Measurements from ENCODE around the gene HMG20B.
"Not testable (repeated sequence)": the region's sequence is repeated elsewhere in the genome, so short reads cannot be mapped to it uniquely, and the experiment has no call there.

HMG20B gene

GRCh38 chr19:3572855-3573161, at the start of gene HMG20B:
TSS of gene HMG20B (plus strand) at chr19:3572944. CDS start at chr19:3573310, 366 bp downstream.
- DNase-seq = no peak

DNA sequence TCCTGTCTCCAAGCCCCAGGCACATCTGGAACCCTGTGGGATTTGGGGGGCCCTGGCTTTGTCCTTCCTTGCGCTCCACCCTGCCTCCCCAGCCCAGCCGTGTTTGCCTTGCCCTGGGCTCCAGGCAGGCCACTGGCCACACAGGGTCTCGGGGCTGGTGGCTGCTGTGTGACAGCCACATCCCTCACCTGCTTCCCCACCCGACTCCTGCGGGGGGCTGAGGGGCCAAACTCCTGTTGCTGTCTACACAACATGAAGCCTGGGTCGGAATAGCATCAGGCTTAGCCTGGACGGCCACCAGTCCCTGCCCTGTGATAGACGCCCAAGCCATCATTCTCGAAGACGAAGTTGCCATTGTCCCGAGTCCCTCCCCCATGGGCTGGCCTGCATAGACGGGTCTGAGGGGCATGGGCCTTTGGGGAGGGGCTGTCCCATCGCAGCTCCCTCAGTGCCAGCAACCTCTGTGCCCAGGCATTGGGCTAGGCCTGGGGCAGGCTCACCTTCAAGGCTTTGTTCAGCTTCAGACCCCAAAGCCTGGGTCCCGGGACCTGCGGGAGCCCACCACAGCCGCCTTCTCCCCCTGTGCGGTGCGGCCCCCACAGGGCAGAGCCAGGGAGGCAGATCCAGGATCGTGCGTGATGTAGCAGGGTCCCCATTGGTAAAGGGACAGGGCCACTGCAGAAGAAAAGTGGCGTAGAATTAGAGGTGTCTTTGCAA, 49.2 kb upstream of the HMG20B start:
- no peak for DNase-seq

DNA sequence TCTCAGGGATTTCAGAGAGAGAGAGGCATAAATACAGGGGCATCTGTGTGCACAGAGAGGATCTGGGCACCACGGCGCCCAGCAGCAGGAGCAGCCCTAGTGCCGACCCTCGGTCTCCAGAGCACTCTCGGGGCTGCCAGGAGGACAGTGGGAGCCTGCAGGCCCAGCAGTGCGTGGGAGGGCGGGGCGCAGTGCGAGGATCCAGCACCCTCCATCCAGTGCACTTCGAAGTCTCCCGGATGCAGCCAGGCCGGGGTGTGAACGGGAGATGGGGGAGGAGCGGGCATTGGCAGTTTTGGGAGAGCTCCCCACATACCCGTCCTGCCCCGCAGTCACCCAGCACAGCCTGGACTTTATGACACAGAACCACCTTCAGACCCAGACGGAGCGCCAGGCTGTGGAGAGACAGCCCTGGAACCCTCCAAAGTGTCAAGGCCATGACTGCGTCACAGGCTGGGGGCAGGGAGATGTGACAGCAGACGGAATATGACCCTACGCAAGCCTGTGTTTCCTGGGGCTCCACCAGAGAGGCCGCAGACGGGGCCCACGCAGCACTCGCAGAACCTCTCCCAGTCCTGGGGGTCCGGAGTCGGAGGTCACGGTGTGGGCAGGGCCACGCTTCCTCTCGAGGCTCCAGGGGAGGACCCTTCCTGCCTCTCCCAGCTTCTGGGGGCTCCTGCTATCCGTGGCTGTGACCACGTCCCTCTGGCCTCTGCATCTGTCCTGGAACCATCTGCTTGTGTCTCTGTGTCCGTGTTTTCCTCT, 48.5 kb upstream of the HMG20B start:
- DNase-seq = no peak

GRCh38 chr19:3524904-3525451, 47.8 kb upstream of the HMG20B start:
- DNase-seq = no peak

GRCh38 chr19:3526507-3527237, 46.1 kb upstream of the HMG20B start:
- DNase-seq = no peak

DNA sequence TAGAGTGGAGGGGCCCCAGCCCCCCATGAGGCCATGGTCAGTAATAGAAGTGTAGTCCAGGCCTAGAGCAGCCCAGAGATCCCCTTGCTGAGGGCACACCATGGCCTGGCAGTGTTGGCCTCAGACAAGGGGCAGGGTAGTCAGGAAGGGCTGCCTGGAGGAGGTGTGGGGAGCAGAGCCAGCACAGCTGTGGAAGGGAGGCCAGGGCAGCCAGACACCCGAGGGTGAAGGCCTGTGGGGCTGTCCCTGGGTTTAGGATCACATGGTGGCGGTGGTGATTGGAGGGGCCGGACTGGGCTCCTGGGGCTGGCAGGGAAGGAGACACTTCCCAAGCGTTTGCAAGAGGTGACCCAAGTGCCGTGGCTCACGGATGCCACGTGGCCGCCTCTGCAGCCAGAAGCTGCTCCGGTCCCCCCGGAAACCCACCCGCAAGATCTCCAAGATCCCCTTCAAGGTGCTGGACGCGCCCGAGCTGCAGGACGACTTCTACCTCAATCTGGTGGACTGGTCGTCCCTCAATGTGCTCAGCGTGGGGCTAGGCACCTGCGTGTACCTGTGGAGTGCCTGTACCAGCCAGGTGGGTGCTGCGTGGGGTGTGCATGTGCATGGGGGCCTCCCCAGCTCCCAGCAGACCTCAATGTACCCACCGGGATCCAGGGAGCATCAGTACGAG, 45.4 kb upstream of the HMG20B start:
- no peak for DNase-seq

DNA sequence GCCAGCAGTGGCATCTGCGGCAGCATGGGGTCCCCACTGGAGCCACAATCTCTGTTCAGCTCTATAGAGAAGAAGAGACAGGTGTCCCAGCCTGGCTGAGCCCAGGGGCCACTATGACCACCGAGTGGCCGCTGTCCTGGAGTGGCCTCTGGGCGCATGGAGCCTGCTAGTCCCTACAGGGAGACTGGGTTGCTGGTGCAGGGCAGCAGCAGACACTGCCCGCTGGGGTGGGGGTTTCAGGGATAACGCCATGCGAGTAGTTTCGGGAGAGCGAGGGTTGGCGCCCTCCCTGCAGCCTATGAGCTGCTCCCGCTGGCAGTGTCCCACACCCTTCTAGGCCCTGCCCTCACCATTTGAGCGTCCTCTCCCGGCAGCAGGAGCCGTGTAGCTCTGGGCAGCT, 44.7 kb upstream of the HMG20B start:
- DNase-seq = no peak

DNA sequence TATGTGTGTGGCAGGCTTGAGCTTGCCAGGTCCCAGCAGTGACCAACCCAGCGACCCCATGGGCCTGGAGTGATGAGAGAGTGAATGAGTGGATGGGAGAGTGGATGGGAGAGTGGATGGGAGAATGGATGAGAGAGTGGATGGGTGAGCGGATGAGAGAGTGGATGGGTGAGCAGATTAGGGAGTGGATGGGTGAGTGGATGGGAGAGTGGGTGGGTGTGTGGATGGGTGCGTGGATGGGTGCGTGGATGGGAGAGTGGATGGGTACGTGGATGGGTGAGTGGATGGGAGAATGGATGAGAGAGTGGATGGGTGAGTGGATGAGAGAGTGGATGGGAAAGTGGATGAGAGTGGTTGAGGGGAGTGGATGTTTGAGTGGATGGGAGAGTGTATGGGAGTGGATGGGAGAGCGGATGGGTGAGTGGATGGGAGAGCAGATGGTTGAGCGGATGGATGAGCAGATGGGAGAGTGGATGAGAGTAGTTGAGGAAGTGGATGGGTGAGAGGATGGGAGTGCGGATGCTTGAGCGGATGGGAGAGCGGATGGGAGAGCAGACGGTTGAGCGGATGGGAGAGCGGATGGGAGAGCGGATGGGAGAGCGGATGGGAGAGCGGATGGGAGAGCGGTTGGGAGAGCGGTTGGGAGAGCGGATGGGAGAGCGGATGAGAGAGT, 44.1 kb upstream of the HMG20B start:
- no peak for DNase-seq

- not testable (repeated sequence) for DNase-seq
Observed at GRCh38 chr19:3529299-3529698, 43.4 kb upstream of the HMG20B start.

DNA sequence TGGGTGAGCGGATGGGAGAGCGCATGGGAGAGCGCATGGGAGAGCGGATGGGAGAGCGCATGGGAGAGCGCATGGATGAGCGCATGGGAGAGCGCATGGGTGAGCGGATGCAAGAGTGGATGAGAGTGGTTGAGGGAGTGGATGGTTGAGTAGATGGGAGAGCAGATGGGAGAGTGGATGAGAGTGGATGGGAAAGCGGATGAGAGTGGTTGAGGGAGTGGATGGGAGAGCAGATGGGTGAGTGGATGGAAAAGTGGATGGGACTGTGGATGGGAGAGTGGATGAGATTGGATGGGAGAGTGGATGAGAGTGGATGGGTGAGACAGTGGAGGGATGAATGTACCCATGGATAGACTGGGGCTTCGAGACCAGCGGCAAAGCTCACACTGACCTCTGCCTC, 42.4 kb upstream of the HMG20B start:
- DNase-seq = no peak

- no peak for DNase-seq
Observed at GRCh38 chr19:3531716-3532115, 41.0 kb upstream of the HMG20B start.

GRCh38 chr19:3532154-3532786, 40.5 kb upstream of the HMG20B start:
- no peak for DNase-seq

DNA sequence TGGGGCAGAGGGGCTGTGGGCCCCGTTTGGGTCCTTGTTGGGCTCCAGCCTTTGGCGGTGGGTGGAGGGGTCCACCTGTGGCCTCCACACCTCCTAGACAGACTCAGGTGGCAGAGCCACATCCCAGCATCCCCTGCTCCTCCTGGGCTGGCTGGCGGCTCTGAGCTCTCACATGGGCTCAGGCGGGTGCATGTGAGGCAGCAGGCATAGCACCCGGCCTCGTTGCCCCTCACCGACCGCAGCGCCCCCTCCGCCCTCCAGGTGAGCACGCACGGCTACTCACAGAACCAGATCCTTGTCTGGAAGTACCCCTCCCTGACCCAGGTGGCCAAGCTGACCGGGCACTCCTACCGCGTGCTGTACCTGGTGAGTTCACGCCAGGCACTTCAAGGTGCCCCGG, 39.7 kb upstream of the HMG20B start:
- no peak for DNase-seq

DNA sequence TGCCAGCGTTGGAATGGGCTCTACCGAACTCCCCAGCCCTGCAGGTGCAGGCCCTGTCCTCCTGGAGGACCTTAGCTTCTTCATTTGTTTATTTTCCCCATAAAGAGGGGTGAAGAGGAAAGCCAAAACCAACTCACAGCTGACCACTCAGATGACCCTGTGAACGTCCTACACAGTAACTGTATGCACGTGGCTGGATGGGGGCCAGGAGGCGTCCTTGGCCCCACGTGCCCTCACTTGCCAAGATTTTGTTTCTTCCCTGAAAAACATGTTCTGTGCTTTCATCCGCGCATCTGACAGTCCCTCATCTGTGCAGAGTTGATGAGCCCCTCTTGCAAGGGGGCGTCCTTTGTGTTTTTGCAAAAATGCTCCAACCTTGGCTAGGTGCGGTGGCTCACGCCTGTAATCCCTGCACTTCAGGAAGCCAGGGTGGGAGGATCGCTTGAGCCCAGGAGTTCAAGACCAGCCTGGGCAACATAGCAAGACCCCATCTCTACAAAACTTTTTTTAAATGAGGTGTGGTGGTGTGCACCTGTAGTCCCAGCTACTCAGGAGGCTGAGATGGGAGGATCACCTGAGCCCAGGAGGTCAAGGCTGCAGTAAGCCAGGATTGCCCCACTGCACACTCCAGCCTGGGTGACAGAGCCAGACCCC, 39.1 kb upstream of the HMG20B start:
- no peak for DNase-seq

DNA sequence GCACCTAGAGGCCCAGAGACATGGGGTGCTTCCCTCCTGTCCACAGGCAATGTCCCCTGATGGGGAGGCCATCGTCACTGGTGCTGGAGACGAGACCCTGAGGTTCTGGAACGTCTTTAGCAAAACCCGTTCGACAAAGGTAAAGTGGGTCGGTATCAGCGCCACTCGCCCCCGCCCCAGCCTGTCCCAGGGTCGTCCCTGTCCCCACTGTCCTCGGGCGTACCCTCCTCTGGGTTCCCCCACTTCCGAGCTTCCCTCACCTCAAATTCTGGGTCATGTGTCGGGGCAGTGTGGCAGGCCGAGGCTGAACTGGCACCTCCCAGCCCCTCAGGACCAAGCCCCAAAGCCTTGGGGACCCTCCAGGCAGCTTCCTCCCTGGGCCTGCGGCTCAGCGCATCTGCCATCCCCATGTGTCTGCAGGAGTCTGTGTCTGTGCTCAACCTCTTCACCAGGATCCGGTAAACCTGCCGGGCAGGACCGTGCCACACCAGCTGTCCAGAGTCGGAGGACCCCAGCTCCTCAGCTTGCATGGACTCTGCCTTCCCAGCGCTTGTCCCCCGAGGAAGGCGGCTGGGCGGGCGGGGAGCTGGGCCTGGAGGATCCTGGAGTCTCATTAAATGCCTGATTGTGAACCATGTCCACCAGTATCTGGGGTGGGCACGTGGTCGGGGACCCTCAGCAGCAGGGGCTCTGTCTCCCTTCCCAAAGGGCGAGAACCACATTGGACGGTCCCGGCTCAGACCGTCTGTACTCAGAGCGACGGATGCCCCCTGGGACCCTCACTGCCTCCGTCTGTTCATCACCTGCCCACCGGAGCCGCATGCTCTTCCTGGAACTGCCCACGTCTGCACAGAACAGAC, 38.1 kb upstream of the HMG20B start:
- DNase-seq = no peak

DNA sequence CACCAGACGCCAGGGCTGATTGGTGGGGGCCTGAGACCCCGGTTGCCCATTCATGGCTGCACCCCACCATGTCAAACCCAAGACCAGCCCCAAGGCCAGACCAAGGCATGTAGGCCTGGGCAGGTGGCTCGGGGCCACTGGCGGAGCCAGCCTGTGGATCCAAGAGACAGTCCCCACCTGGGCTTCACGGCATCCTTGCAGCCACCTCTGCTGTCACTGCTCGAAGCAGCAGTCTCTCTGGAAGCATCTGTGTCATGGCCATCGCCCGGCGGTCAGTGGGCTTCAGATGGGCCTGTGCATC, 37.6 kb upstream of the HMG20B start:
- no peak for DNase-seq

DNA sequence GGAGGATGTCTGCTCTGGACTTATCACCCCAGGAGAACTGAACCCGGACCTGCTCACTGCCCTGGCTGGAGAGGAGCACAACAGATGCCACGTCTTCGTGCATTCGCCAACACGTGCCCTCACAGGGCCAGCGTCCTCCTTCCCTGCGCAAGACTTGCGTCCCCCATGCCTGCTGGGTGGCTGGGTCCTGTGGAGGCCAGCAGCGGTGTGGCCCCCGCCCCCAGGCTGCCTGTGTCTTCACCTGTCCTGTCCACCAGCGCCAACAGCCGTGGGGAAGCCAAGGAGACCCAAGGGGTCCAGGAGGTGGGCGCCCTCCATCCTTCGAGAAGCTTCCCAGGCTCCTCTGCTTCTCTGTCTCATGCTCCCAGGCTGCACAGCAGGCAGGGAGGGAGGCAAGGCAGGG, 37.2 kb upstream of the HMG20B start:
- no peak for DNase-seq

DNA sequence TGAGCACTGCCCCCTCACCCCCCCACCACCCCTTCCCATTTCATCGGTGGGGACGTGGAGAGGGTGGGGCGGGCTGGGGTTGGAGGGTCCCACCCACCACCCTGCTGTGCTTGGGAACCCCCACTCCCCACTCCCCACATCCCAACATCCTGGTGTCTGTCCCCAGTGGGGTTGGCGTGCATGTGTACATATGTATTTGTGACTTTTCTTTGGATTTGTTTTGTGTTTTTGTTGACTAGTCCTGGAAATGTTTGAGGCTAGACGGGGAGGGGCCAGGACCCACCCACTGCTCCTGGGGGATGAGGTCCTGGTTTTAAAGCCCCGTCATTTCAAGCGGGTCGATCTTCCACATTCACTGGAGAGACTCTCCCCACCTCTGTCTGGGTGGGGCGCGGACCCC, 36.8 kb upstream of the HMG20B start:
- DNase-seq = no peak

DNA sequence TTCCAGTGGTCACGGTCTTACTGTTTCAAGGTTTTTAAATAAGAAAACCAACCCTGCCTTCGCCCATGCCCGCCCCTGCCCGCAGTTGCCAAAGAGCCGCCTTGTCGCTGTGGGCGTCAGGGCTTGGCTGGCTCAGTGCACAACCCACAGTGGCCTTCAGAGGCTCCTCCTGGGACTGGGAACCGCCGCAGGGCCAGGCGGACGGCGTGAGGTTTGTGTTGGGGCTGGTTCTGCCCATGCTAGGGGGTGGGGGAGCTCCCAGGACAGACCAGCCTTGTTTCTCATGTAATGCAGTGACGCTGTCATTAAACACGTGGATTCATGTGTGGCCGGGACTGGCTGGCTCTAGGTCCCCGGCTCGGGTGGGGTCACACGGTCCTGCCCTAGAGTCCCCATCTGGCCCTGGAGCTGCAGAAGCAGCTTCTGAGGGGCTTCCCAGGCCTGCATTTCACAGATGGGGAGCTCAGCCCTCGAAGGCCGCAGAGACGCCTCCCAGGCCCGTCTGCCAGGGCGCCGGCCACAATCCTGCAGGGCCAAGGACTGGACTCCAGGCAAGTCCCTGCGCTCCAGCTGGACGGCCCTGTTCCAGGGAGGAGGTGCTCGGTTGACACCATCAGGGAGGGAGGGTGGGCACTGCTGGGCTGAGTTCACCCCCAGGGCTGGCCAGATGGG, 36.2 kb upstream of the HMG20B start:
- no peak for DNase-seq

- DNase-seq = no peak
Observed at GRCh38 chr19:3537101-3537437, 35.7 kb upstream of the HMG20B start.

Data from CD4-positive, alpha-beta T cell treated with Interleukin-10 for 1 hour (primary cell).